Measurements from ENCODE around the gene B4GAT1. TPM values are rescaled to one million over a fixed set of nuclear protein-coding genes. Genes with fewer than 3 reads are reported as not detected.

The B4GAT1 gene
- total and polyA plus RNA-seq, 2 donors (not counting 3 experiments of a cell fraction or from before 2014, with no cell fraction given): 21.2 to 21.6 TPM

DNA sequence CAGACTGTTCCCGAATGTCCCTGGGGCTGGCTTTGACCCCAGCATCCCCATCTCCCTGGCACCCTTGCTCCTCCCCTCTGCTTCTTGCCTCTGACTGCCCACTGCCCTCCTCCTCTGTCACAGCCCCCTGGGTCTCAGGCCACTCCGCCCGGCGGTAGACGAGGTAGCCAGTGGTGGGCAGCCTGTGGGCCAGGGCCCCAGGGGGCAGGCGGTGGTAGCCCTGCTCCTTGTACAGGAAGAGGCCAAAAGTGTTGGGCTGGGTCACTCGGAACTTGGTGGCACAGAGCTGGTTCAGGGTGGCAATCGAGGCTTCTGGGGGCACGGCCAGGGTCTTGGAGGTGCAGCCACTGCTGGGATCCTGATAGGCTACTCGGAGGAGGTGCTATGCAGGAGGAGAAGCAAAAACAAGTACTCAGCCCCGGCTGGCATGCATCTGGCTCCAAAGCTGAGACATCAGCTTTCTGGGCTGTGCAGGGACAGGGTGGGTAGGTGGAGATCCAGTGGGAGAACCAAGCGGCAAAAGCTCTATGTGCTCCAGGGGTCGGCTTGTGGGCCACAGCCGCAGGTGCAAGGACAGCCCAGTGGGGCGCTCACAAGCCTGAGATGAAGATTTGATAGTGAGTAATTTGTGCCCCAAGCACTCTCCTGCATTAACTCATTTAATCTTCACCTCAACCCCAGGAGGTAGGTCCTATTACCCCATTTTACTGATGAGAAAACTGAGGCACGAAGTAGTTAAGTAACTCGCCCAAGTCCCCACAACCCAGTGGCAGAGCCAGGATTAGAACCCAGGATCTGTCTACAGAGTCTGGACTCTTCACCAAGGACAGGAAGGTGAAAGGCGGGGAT lies 14.8 kb downstream of the B4GAT1 start:
- BruUV-seq (replicated peaks): no TSS peak
- POLR2A ChIA-PET: no interaction called here
- CTCF ChIA-PET: interaction anchor here (8.7 kb wide), 1 partner anchor 19 kb away, joined by 225 read pairs; the partner anchor contains the start of gene CD248

More for the DNA sequence above, 14.8 kb downstream of the B4GAT1 start:
- TF ChIP-seq POLR2AphosphoS5 (IDR thresholded peaks at IDR 0.05; ENCODE audit: insufficient read depth, low read depth, low read length): no peak
- TF ChIP-seq GATA2 (IDR thresholded peaks at IDR 0.05; ENCODE audit: insufficient read depth, insufficient read length, low read depth, low read length): no peak
- TF ChIP-seq, protein P1, sequence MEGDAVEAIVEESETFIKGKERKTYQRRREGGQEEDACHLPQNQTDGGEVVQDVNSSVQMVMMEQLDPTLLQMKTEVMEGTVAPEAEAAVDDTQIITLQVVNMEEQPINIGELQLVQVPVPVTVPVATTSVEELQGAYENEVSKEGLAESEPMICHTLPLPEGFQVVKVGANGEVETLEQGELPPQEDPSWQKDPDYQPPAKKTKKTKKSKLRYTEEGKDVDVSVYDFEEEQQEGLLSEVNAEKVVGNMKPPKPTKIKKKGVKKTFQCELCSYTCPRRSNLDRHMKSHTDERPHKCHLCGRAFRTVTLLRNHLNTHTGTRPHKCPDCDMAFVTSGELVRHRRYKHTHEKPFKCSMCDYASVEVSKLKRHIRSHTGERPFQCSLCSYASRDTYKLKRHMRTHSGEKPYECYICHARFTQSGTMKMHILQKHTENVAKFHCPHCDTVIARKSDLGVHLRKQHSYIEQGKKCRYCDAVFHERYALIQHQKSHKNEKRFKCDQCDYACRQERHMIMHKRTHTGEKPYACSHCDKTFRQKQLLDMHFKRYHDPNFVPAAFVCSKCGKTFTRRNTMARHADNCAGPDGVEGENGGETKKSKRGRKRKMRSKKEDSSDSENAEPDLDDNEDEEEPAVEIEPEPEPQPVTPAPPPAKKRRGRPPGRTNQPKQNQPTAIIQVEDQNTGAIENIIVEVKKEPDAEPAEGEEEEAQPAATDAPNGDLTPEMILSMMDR (IDR thresholded peaks at IDR 0.05; ENCODE audit: extremely low read depth in 1 of 2, insufficient read depth in 1 of 2, low read depth in 1 of 2, low read length in 2 of 2): no peak
- TF ChIP-seq EZH2 (IDR thresholded peaks at IDR 0.05; ENCODE audit: borderline replicate concordance, low read depth, low read length, severe bottlenecking): no peak
- no peak for TF ChIP-seq MYC (IDR thresholded peaks at IDR 0.05; ENCODE audit: low read depth, low read length)
- TF ChIP-seq JUN (IDR thresholded peaks at IDR 0.05; ENCODE audit: borderline replicate concordance, insufficient read depth, insufficient read length, low read depth): no peak
- no peak for TF ChIP-seq POLR2A (IDR thresholded peaks at IDR 0.05; ENCODE audit: low read depth, low read length)
- TF ChIP-seq FOS (IDR thresholded peaks at IDR 0.05; ENCODE audit: borderline replicate concordance, insufficient read depth, low read length): no peak
- TF ChIP-seq, protein P2, sequence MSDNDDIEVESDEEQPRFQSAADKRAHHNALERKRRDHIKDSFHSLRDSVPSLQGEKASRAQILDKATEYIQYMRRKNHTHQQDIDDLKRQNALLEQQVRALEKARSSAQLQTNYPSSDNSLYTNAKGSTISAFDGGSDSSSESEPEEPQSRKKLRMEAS (IDR thresholded peaks at IDR 0.05; ENCODE audit: insufficient read depth, insufficient read length): no peak
- Histone ChIP-seq H3K4me2 (ENCODE audit: insufficient read depth, low read length) (no peak overlapping the region), H3K9ac (replicated peaks; ENCODE audit: extremely low read depth, insufficient read depth, low read length) (no peak overlapping the region), H3K27ac (ENCODE audit: insufficient read depth, low read depth, low read length) (no peak overlapping the region), H3K9me3 (replicated peaks; ENCODE audit: control insufficient read depth, insufficient read depth, low read length) (no peaks in the 10 kb centered on the region), H3K9me1 (replicated peaks; ENCODE audit: control insufficient read depth, extremely low read depth, insufficient read depth, low read length) (no peaks in the 10 kb centered on the region), H4K20me1 (replicated peaks; ENCODE audit: control insufficient read depth, extremely low read depth, insufficient read depth, low read length) (no peaks in the 10 kb centered on the region), H3K4me3 (replicated peaks in 1 of 3; ENCODE audit: insufficient read depth in 1 of 3, low read depth in 1 of 3, low read length in 3 of 3) (no peak overlapping the region), H3K27me3 (ENCODE audit: control insufficient read depth in 2 of 2, insufficient read depth in 2 of 2, low read length in 2 of 2) (no peaks in the 10 kb centered on the region), H3K4me1 (ENCODE audit: control insufficient read depth, extremely low read depth, insufficient read depth, low read length) (peaks cover 25% of the 10 kb centered on the region), H2AFZ (ENCODE audit: low read depth, low read length) (no peak overlapping the region), H3K79me2 (ENCODE audit: control insufficient read depth, insufficient read depth, low read length) (no peaks in the 10 kb centered on the region), H3K36me3 (ENCODE audit: control insufficient read depth in 2 of 2, extremely low read depth in 1 of 2, insufficient read depth in 2 of 2, low read length in 2 of 2) (peaks cover 0 to 2% of the 10 kb centered on the region in 2 experiments)
- no peak for DNase-seq (ENCODE audit: low read depth, low spot score)
- FAIRE-seq: no peak
- intact Hi-C loops (cut with micrococcal nuclease): no loop called here
- dilution Hi-C loops (cut with MboI; ENCODE audit: extremely low pct_ligation_motif_present, low sequenced_read_pairs): no loop called here
